HUES64 (cell line): ENCODE data around the gene PAX5.

ENCODE experiments used
- H3K27ac ChIP-seq: 2 replicates; pipeline ENCODE4 v1.7.0; 2013; ENCODE audit warnings: low read depth, low read length, inconsistent platforms
- H3K27me3 ChIP-seq: 2 replicates; pipeline ENCODE4 v1.6.1; 2013; ENCODE audit warnings: mild to moderate bottlenecking, low read length; ENCODE audit not compliant: insufficient read depth
- H3K36me3 ChIP-seq: 2 replicates; pipeline ENCODE4 v1.6.1; 2013; ENCODE audit warnings: mild to moderate bottlenecking, low read length; ENCODE audit not compliant: insufficient read depth
- H3K4me1 ChIP-seq: 2 replicates; pipeline ENCODE4 v1.6.1; 2013; ENCODE audit warnings: mild to moderate bottlenecking, low read length, moderate library complexity; ENCODE audit not compliant: insufficient read depth
- H3K4me3 ChIP-seq: 2 replicates; pipeline ENCODE4 v1.5.1; 2013; ENCODE audit warnings: mild to moderate bottlenecking, low read length, moderate library complexity
- H3K9ac ChIP-seq: 2 replicates; pipeline ENCODE4 v1.6.1; 2013; ENCODE audit warnings: mild to moderate bottlenecking, low read depth, low read length
- H3K9me3 ChIP-seq: 2 replicates; pipeline ENCODE4 v1.6.1; 2013; ENCODE audit warnings: low read depth, low read length; ENCODE audit not compliant: insufficient read depth
- WGBS: fragments of 150-250, 120-280 bp; methylation state at CpG from one replicate; pipeline ENCODE4 v1.1.7; 2013; ENCODE audit warnings: missing lambda C conversion rate; 5-methylcytosine and 5-hydroxymethylcytosine counted together

PAX5 gene

GRCh38 chr9:36788534-36788933 lies 245.5 kb downstream of the PAX5 start:
- H3K27ac ChIP-seq: no peak overlapping the region
- H3K27me3 ChIP-seq: no peaks in the 10 kb centered on the region
- WGBS: 69% methylated on average over 5 of the region's 5 CpGs

GRCh38 chr9:36787709-36788108 lies 246.4 kb downstream of the PAX5 start:
- Histone ChIP-seq H3K27me3 (no peaks in the 10 kb centered on the region; the same call in 1 of the 2 replicates), H3K27ac (no peak overlapping the region), H3K36me3 (no peaks in the 10 kb centered on the region), H3K9me3 (no peaks in the 10 kb centered on the region), H3K4me1 (no peaks in the 10 kb centered on the region), H3K9ac (no peak overlapping the region), H3K4me3 (no peak overlapping the region)
- 58% methylated on average over 3 of the region's 3 CpGs for WGBS

More at GRCh38 chr9:36788534-36788933, 245.5 kb downstream of the PAX5 start:
- H3K9ac ChIP-seq: no peak overlapping the region
- H3K4me3 ChIP-seq: no peak overlapping the region
- H3K36me3 ChIP-seq: no peaks in the 10 kb centered on the region
- no peaks in the 10 kb centered on the region for H3K9me3 ChIP-seq
- H3K4me1 ChIP-seq: no peaks in the 10 kb centered on the region
